GM21825 (cell line): ENCODE data around the gene ATP13A2.

Source experiments
- ATAC-seq: cut with Tn5 transposase; IDR thresholded peaks from one replicate; pipeline ENCODE4 v1.9.1; 2021; ENCODE audit warnings: mild to moderate bottlenecking, moderate library complexity; ENCODE audit not compliant: unreplicated experiment

Gene ATP13A2, protein sequence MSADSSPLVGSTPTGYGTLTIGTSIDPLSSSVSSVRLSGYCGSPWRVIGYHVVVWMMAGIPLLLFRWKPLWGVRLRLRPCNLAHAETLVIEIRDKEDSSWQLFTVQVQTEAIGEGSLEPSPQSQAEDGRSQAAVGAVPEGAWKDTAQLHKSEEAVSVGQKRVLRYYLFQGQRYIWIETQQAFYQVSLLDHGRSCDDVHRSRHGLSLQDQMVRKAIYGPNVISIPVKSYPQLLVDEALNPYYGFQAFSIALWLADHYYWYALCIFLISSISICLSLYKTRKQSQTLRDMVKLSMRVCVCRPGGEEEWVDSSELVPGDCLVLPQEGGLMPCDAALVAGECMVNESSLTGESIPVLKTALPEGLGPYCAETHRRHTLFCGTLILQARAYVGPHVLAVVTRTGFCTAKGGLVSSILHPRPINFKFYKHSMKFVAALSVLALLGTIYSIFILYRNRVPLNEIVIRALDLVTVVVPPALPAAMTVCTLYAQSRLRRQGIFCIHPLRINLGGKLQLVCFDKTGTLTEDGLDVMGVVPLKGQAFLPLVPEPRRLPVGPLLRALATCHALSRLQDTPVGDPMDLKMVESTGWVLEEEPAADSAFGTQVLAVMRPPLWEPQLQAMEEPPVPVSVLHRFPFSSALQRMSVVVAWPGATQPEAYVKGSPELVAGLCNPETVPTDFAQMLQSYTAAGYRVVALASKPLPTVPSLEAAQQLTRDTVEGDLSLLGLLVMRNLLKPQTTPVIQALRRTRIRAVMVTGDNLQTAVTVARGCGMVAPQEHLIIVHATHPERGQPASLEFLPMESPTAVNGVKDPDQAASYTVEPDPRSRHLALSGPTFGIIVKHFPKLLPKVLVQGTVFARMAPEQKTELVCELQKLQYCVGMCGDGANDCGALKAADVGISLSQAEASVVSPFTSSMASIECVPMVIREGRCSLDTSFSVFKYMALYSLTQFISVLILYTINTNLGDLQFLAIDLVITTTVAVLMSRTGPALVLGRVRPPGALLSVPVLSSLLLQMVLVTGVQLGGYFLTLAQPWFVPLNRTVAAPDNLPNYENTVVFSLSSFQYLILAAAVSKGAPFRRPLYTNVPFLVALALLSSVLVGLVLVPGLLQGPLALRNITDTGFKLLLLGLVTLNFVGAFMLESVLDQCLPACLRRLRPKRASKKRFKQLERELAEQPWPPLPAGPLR

DNA sequence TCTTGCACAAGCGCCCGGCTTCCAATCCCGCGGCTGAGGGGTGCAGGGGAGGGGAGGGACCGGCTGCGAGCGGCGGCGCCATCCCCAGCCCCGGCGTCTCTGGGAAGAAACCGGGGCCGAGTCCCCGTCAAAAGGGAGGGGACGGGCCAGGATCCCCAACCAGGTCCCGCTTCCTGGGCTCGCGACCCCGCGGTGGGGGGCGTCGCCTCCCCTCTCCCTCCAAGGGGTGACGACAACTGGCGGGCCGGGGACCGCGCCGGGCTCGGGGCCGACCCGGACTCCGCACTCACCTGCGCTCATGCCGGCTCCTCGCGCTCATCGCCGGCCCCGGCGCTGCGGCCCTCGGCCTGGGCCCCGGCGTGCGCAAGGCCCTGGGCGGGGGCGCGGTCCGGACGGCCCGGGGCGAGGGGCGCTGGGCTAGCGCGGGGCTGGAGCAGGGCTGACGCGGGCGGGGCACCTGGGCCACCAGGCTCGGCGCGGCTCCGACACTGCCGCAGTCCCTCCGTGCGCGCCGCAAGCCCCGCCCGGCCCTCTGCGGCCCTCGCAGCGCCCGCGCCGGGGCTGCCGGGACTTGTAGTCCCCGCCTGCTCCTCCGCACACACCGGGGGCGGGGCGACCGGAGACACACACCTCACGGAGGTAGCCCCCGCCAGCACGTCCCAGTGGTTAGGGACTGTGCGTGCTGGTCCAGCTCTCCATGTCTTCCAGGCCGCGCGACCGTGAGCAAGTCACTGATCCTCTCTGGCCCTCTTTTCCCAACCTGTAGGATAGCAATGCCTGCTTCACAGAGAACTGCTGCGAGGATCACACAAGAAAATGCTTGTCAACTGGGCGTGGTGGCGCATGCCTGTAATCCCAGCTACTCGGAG lies at the start of gene ATP13A2:
Gene ATP13A2, minus strand, starts transcription at position 490 of the 869 bp plus-strand sequence. Its CDS starts 190 bp downstream, at position 300.
- ATAC-seq: peak; percentile 85

DNA sequence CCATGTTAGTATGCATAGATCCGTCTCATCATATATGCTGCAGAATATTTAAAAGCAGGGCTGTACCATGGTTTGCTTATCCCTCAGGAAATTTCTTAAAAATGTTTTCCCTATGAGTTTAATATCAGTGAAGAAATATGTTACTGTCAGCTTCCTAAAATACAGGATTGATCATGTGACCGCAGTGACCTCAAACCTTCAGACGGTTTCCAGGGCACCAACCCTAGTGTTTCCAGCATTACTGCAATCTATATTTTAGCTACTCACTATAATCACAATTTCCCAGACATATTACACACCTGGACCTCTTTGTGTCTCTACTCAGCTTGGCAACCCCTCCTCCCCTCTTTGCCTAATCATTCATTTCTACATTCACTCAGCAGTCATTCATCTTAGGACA lies 49.8 kb upstream of the ATP13A2 start:
- no peak for ATAC-seq

DNA sequence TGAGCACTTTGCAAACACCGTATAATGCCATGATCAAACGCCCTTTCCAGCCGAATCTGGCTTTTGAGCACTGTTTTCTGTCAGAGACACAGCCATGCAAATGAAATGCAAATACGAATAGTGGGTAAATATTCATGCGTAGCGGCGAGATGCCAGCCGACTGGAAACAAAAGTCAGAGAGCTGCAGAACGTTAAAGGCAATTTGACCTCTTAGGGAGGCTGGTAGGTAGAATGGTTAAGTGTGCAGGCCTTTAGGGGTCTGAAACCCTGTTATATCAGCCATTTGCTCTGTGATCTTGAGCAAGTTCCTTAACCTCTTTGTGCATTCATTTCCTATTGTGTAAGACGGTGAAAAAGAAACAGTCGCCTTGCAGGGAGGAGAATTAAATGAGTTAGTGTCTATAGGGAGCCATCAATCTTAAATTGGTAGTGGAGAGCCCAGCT lies 48.6 kb upstream of the ATP13A2 start:
- ATAC-seq: no peak

DNA sequence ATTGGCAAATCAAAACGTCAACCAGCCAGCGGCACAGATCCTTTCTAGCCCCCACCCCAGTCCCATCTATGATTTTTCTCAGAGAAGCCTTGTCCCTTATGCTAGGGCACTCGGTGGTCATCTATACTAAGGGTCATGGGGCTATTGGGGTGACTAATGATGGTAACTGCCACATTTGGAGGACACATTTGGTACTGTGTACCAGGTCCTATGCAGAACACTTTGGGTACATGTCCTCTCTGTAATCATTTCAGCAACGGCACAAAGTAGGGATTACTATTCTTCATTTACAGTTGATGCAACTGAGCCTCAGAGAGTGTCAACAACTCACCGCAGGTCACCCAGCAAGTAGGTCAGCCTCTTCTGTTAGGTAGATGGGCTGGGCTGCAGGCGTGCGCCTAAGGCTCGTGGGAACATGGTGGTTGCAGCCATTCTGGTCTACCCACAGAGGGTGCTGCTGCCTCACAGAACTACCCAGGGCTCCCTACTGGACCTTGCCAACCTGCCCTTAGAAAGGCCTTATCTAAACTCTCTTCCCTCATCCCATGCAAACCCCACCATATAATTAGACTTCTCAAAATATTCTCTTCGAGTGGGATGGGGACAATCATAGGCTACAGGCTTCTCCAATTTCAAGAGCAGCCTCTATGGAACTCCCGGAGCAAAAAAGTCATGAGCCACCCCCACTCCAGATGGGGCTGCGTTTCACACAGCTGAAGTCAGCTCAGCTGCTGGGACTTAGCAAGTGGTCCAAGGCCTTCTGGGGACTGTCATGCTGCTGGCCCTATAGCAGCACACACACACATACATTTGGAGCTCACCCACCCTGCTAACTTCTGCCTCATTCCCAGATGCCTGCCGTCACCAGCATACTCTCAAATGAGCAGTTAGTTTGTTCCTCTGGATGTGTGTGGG lies 47.9 kb upstream of the ATP13A2 start:
- no peak for ATAC-seq

DNA sequence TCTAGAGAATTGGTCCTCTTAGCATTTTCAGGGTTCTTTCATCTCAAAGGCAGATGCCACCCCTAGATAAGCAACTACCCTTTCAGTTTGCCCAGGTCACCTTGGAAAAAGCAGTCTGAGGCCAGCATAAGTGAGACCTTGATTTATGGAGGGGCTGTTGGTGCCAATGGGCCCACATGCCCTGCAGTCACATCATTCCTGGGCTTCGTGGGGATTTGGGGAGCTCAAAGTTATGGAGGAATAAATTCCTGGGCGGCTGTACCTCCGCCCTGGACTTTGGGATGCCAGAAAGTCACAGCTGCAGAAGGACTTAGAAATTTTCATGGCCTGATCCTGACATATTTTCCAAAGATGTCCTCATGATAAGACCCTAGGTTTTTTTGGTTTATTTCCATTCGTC lies 44.8 kb upstream of the ATP13A2 start:
- ATAC-seq: no peak

DNA sequence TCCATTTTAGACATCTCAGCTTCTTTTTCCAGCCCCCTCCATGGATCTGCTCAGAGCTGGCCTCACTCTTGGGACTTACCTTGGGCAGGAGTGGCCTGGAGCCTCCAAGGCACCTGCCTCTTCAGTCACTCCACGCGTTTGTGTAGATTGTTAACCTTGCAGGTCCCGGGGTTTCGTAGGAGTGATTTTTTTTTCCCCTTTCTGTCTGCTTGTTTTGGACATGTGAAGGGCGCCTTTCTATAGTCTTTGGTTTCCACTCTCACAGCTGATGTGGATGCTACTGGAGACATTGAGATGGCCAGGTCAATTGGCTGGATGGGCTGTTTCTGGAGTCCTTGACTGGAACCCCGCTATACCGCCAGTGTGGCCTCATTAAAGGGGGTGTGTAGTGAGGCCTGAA lies 44.1 kb upstream of the ATP13A2 start:
- no peak for ATAC-seq

DNA sequence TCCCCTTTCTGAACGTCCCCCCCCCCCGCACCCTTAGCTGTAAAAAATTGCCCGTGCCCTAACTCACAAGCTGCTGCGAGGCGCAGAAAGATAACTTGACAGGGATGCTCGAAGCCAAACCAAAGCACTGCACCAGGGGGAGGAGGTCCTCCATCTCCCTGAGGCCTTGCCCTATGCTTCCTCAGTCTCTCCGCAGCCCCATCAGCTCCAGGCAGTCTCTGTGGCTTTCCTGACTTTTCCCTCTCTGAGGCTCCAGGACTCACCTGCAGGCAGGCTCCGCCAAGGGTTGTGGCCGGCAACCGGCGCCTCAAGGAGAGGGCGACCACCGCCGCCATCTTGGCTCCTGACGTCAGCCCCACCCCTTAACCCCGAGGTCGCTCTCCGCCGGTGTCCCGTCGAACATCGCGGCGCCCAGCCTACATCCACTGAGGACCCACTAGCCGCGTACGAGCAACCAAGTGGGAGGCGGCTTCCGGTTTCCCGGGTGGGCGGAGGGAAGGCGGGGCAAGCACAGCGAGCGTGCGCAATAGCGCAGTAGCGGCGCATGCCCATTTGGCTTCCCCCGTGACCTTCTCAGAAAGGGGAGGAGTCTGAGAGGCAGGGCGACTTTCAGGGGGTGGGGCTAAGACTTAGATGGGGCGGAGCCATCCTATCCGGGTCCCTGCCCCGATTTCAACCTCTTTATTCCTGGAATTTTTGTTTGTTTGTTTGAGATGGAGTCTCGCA lies 42.1 kb upstream of the ATP13A2 start, which contains the start of gene SDHB:
Gene SDHB, minus strand, starts transcription at position 348 of the 726 bp plus-strand sequence. Its CDS starts 13 bp downstream, at position 335.
- ATAC-seq: peak; percentile 91

DNA sequence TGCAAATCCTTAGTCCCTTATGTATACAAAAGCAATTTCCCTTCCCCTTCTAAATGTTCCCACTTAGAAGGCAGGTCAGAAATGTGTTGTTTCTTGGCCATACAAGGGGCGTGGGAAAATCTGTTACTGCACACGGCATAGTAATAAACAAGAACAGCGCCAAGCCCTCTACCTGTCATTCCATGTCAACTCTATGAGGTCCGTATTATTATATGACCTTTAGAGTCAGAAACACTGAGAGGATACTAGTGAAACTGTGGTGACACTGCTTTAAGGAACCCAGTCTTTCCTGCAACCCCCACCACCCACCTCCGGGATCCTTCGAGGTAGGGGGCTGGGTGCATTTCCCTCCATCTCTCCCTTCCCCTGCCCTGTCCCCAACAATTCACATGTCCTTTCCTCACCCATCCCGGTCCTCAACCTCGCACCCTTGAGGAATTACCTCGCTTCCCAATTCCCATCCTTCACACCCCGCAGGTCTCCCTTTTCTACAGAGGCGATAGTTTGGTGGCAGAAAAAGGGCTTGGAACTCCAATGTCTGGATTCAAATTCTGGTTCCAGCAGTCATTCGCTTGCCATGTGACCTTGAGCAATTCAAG lies 41.5 kb upstream of the ATP13A2 start:
- ATAC-seq: no peak

DNA sequence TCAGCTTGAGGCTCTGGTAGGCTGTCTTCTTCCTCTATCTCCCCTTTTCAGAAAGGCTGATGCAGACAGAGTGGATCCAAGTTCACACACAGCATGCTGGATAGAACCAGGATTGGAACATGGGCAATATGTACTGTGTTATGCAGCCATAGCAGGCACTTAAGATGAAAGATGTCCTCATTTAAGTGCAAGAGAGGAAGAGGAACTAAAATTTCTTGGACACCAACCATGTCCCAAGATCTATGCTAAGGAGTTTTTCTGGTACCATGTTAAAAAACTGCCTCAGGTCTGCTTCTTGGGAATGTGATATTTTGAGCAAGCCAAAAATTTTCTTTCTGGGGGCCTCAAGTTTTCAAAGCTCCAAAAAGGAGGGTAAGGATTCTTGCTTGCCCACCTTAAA lies 40.9 kb upstream of the ATP13A2 start:
- ATAC-seq: no peak

DNA sequence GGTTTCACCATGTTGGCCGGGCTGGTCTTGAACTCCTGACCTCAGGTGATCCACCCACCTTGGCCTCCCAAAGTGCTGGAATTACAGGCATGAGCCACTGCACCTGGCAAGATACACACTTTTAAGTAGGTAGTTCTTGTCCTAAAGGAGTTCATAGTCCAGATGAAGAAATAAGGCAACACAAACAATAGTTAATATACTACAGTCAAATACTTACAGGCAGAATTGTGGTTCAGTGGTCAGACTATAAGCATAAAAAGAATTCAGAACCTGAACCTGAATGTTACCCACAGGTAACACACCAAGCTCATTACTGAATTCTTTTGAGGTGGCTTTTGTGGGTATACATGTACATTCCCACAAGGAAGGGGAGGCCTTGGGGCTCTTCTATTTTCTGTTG lies 40.3 kb upstream of the ATP13A2 start:
- no peak for ATAC-seq

DNA sequence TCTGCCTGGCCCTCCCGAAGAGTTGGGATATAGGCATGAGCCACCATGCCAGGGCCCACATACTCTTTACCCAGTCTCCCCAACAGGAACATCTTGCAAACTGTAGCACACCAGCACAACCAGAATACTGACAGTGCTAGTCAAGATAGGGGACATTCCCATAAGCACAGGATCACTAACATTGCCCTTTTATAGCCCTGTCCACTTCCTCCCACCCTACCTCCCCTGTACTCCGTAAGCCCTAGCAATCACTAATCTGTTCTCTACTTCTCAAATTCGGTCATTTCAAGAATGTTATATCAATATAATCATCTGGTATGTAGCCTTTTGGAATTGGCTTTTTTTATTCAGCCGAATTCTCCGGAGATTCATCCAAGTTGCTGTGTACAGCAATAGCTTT lies 36.2 kb upstream of the ATP13A2 start:
- ATAC-seq: no peak

DNA sequence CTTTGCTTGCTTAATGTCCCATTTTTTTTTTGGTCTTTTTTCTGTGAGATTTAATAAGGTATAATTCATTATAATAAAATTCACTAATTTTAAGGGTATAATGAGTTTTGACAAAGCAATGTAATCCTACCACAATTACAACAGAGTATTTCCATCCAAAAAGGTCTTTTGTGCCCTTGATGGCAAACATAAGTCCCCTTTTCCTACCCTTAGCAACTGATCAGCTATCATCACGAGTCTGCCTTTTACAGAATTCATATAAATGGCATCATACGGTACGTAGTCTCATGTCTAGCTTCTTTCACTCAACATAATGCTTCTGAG lies 34.6 kb upstream of the ATP13A2 start:
- no peak for ATAC-seq

DNA sequence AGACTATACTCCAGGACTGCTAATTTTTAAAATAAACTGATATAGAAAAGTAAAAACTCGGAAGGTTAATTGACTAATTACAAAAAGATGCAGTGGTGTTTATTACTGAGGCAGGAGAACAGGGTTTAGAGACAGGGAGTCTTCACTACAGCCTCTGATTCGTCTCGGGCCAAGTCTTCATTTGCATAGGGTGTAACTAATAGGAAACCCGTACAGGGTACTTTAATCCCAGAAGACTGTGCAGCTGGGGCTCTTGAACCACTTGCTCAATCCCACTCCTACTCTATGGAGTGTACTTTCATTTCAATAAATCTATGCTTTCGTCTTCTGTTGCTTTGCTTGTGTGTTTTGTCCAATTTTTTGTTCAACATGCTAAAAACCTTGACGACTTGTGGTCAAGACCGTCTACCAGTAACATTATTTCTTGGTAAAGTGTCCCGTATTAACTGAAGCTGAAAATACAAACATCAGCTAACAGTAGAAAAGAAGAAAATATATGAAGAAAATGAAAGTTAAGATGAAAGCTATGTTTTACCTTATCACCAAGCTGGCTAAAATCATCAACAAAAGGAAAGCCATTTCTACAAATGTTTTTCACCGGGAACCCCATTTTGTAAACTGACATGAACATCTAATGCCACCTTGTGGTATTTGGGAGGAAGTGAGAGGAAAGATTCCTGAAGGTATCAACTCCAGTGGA lies 34.1 kb upstream of the ATP13A2 start:
- ATAC-seq: no peak

DNA sequence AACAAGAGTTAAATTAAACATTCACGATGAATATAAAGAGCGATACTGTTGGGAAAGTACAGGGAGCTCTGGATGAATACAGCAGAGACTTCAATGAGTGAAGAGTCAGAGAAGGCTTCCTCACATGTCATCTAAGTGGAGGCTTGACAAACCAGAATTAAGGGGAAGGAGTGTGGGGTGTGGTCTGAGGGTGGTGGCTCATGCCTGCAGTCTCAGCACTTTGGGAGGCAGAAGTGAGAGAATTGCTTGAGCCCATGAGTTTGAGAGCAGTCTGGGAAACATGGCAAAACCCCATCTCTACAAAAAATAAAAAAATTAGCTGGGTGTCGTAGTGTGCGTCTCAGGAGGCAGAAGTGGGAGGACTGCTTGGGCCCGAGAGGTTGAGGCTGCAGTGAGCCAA lies 33.4 kb upstream of the ATP13A2 start:
- ATAC-seq: no peak

DNA sequence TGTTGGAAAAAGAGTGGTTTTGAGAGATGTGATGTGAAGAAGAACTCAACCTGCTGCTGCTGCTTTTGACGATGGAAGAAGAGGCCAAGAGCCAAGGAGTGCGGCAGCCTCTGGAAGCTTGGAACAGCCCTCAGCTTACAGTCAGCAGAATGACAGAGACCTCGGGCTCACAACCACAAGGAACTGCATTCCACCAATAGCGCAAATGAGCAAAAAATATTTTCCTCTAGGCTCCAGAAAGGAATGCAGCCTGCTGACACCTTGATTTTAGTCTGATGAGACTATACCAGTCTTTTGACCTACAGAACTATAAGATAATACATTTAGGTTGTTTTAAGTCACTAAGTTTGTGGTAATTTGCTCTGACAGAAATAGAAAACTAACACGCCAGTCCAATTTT lies 31.9 kb upstream of the ATP13A2 start:
- ATAC-seq: no peak

DNA sequence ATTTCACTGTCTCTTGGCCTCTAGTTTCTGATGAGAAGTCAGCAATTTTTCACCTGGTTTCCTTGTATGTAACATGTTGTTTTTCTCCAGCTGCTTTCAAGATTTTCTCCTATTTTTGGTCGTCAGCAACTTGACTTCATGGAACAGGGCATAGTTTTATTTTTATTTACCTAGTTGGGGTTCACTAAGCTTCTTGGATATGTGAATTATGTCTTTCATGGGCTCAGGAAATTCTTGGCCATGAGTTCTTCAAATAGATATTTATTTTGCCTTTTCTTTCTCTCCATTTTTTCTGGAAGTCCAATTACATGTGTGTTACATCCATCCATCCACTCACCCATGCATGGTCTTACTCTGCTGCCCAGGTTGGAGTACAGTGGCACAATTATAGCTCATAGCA lies 28.4 kb upstream of the ATP13A2 start:
- no peak for ATAC-seq

DNA sequence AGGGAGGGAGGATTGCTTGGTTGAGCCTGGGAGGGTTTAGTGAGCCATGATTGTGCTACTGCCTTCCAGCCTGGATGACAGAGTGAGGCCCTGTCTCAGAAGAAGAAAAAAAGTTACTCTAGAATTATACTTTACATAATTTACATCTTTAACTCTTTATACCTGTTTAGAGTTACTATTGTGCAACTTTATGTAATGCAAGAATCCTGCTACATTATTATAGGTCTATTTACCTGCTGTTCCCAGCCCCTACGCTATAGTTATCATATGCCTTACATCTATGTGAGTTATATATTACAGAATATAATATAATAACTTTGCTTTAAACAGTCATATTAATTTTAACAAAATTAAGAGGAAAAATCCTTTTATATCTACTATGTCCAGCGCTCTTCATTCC lies 27.8 kb upstream of the ATP13A2 start:
- no peak for ATAC-seq

DNA sequence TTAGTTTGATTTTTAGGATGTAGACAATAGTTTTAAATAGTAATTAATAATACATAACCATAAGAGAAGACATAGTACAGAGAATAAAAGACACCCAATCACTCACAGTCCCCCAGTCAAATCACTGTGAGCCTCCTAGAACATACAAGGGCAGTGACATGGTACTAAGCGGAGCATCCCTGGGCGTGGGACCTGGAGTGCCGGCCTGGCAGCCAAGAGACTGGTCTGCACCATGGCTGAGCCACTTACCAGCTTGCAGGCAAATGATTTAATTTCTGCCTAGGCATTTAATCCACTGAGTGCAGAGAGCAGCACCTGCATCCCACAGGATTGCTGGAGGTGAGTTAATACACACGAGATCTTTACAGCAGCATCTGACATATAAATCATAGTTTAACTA lies 21.8 kb upstream of the ATP13A2 start:
- ATAC-seq: no peak
